A673 (cell line): ENCODE data around the gene KDM6B. TPM values are rescaled to one million over a fixed set of nuclear protein-coding genes. Genes with fewer than 3 reads are reported as not detected.

Experiments used
- BruUV-seq: library from RNA; stranded (reverse); fragments of 400-500 nt; replicated peaks from 2 replicates; lab custom pipeline; 2021; lab: Mats Ljungman, UMichigan
- CTCF ChIA-PET: fragments of 300-600 bp; sonication (Branson Sonifier 250); formaldehyde crosslinking; loops from one replicate; lab custom pipeline; 2022; ENCODE audit warnings: antibody characterized with exemption; lab: Charles Lee
- POLR2A ChIA-PET: fragments of 300-600 bp; sonication (Branson Sonifier 250); formaldehyde crosslinking; loops from one replicate; lab custom pipeline; 2022; ENCODE audit warnings: antibody characterized with exemption; ENCODE audit not compliant: low non-redundant PET; lab: Charles Lee
- DNase-seq: peaks from one replicate; pipeline ENCODE4 v3.0.0-alpha.2; 2015; ENCODE audit warnings: low spot score
- H3K27ac ChIP-seq: fragments of 200-600 bp; sonication (generic); 2 replicates; pipeline ENCODE4 v1.5.1; 2016; ENCODE audit warnings: mixed run types, low read depth, mild to moderate bottlenecking, mixed read lengths, antibody characterized with exemption, low read length; ENCODE audit not compliant: poor library complexity, severe bottlenecking
- H3K27me3 ChIP-seq: fragments of 200-600 bp; sonication (generic); replicated peaks from 2 replicates; pipeline ENCODE4 v1.6.1; 2017; ENCODE audit warnings: mixed run types, low read depth, mild to moderate bottlenecking, mixed read lengths, antibody characterized with exemption, low read length; ENCODE audit not compliant: insufficient read depth, poor library complexity
- H3K36me3 ChIP-seq: fragments of 200-600 bp; sonication (generic); 2 replicates; pipeline ENCODE4 v1.6.1; 2016; ENCODE audit warnings: mixed run types, mild to moderate bottlenecking, mixed read lengths, antibody characterized with exemption, low read length; ENCODE audit not compliant: insufficient read depth, poor library complexity, severe bottlenecking
- H3K4me1 ChIP-seq: fragments of 200-600 bp; sonication (generic); 2 replicates; pipeline ENCODE4 v1.6.1; 2017; ENCODE audit warnings: mixed run types, mild to moderate bottlenecking, mixed read lengths, antibody characterized with exemption, low read length; ENCODE audit not compliant: insufficient read depth, poor library complexity, severe bottlenecking
- H3K4me3 ChIP-seq: fragments of 200-600 bp; sonication (generic); 2 replicates; pipeline ENCODE4 v1.5.1; 2016; ENCODE audit warnings: low read depth, mixed run types, mild to moderate bottlenecking, mixed read lengths, low read length; ENCODE audit not compliant: poor library complexity, severe bottlenecking
- H3K9me3 ChIP-seq: fragments of 200-600 bp; sonication (generic); 2 replicates; pipeline ENCODE4 v1.6.1; 2016; ENCODE audit warnings: mixed run types, low read depth, mild to moderate bottlenecking, mixed read lengths, antibody characterized with exemption, low read length; ENCODE audit not compliant: poor library complexity, severe bottlenecking
- EZH2 ChIP-seq: fragments of 200-600 bp; sonication (generic); IDR thresholded peaks from 2 replicates; pipeline ENCODE4 v1.6.1; 2017; ENCODE audit warnings: borderline replicate concordance, low read depth, mild to moderate bottlenecking, mixed read lengths, antibody characterized with exemption, low read length; ENCODE audit not compliant: poor library complexity, severe bottlenecking
- intact Hi-C: fragments of 100-400 bp; cut with micrococcal nuclease; formaldehyde crosslinking; loops from one replicate; pipeline ENCODE4 v1.10.0; 2022; ENCODE audit not compliant: unreplicated experiment
- total RNA-seq: library from RNA; stranded (reverse); gene quantifications from 2 replicates; pipeline ENCODE4 v1.2.3, GENCODE V29; 2021
- TF ChIP-seq, protein P1 (sequence below): fragments of 300-800, 200-600 bp; sonication (generic); conservative IDR thresholded peaks from 2 replicates; pipeline ENCODE4 v1.5.1; 2017; ENCODE audit warnings: low read depth, mild to moderate bottlenecking, antibody characterized with exemption, low read length, moderate library complexity, mixed read lengths

Gene KDM6B
- total RNA-seq, 1 experiment from 2014 or later = 46.8 TPM

DNA sequence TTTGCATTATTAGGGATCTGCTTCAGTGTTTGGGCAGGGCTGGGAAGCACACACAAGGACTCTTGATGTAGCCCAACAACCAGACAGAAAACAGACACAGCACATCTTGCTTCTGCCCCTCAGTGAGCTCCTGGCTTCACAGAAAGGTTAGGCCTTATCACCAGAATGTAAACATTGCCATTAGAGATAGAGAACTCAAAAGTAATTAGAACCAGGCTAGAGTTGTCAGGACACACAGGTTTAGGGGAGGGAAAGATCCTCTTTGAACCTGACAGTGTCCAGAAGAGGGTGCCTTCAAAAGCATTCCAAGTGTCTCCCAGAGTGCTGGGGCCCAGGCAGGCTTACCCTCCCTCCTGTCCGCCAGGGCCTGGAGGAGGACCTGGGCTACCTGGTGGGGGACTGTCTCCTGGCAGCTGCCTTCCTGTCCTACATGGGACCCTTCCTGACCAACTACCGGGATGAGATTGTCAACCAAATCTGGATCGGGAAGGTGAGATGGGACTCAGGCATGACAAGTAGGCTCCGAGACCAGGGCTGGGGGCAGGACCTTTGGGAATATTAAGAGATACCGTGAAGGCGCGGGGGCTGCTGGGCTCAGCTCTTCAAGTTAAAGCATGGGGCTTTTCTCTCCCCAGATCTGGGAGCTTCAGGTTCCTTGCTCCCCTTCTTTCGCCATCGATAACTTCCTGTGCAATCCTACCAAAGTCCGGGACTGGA is 16.9 kb upstream of the KDM6B start:
- Histone ChIP-seq H3K36me3 (no peaks in the 10 kb centered on the region), H3K27ac (no peak overlapping the region), H3K9me3 (no peaks in the 10 kb centered on the region), H3K27me3 (no peaks in the 10 kb centered on the region), H3K4me3 (no peak overlapping the region), H3K4me1 (no peaks in the 10 kb centered on the region)
- DNase-seq = no peak
- TF ChIP-seq, protein P1, sequence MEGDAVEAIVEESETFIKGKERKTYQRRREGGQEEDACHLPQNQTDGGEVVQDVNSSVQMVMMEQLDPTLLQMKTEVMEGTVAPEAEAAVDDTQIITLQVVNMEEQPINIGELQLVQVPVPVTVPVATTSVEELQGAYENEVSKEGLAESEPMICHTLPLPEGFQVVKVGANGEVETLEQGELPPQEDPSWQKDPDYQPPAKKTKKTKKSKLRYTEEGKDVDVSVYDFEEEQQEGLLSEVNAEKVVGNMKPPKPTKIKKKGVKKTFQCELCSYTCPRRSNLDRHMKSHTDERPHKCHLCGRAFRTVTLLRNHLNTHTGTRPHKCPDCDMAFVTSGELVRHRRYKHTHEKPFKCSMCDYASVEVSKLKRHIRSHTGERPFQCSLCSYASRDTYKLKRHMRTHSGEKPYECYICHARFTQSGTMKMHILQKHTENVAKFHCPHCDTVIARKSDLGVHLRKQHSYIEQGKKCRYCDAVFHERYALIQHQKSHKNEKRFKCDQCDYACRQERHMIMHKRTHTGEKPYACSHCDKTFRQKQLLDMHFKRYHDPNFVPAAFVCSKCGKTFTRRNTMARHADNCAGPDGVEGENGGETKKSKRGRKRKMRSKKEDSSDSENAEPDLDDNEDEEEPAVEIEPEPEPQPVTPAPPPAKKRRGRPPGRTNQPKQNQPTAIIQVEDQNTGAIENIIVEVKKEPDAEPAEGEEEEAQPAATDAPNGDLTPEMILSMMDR = no peak
- no peak for TF ChIP-seq EZH2
- ChIA-PET POLR2A (no interaction called here), CTCF (no interaction called here)
- intact Hi-C loops = no loop called here
- no TSS peak for BruUV-seq

DNA sequence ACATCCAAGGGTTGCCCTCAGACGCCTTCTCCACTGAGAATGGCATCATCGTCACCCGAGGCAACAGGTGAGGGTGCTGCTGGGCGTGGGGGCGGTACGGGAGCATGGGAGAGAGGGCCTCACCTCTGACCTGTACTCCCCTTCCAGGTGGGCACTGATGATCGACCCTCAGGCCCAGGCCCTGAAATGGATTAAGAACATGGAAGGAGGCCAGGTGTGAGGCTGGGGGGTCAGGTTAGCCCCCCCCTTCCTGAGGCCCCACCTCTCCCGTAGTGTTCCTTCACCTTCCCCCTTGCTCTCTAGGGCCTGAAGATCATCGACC is 16.4 kb upstream of the KDM6B start:
- intact Hi-C loops = no loop called here
- no peaks in the 10 kb centered on the region for H3K4me1 ChIP-seq
- no peak overlapping the region for H3K27ac ChIP-seq
- no peaks in the 10 kb centered on the region for H3K36me3 ChIP-seq
- no peak for DNase-seq
- POLR2A ChIA-PET = no interaction called here
- CTCF ChIA-PET = no interaction called here
- no peaks in the 10 kb centered on the region for H3K9me3 ChIP-seq
- TF ChIP-seq, protein P1 = no peak
- no peak for TF ChIP-seq EZH2
- no TSS peak for BruUV-seq
- H3K27me3 ChIP-seq = no peaks in the 10 kb centered on the region
- H3K4me3 ChIP-seq = no peak overlapping the region

DNA sequence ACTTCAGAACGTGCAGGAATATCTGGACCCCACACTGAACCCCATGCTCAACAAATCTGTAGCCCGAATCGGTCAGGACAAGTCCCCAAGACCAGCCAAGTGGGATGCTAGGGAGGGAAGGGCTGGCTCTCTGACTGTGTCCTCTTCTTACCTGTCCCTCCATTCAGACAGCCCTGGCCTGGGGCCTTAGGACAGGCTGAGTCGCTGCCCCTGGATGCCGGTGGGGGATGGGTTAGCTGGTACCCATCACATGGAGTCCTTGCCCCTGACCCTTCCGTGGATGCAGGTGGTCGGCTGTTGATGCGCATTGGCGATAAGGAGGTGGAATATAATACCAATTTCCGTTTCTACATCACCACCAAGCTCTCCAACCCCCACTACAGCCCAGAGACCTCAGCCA is 16.0 kb upstream of the KDM6B start:
- Histone ChIP-seq H3K9me3 (no peaks in the 10 kb centered on the region), H3K36me3 (no peaks in the 10 kb centered on the region), H3K27ac (no peak overlapping the region), H3K4me3 (no peak overlapping the region), H3K27me3 (no peaks in the 10 kb centered on the region), H3K4me1 (no peaks in the 10 kb centered on the region)
- TF ChIP-seq, protein P1 = no peak
- no peak for TF ChIP-seq EZH2
- no peak for DNase-seq
- intact Hi-C loops = no loop called here
- ChIA-PET CTCF (no interaction called here), POLR2A (no interaction called here)
- BruUV-seq = no TSS peak
